HUDEP-2 (cell line): ENCODE measurements around the gene ADAMTSL5.
"Not testable (repeated sequence)": the region's sequence is repeated elsewhere in the genome, so short reads cannot be mapped to it uniquely, and the experiment has no call there.

Experiments
- DNase-seq, 76 experiments: peaks; one replicate each; lab custom pipeline; 2025; ENCODE audit not compliant: unreplicated experiment in 76 of 76; lab: John Stamatoyannopoulos, UW

Gene ADAMTSL5, protein sequence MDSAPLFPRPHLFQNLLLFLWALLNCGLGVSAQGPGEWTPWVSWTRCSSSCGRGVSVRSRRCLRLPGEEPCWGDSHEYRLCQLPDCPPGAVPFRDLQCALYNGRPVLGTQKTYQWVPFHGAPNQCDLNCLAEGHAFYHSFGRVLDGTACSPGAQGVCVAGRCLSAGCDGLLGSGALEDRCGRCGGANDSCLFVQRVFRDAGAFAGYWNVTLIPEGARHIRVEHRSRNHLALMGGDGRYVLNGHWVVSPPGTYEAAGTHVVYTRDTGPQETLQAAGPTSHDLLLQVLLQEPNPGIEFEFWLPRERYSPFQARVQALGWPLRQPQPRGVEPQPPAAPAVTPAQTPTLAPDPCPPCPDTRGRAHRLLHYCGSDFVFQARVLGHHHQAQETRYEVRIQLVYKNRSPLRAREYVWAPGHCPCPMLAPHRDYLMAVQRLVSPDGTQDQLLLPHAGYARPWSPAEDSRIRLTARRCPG

DNA sequence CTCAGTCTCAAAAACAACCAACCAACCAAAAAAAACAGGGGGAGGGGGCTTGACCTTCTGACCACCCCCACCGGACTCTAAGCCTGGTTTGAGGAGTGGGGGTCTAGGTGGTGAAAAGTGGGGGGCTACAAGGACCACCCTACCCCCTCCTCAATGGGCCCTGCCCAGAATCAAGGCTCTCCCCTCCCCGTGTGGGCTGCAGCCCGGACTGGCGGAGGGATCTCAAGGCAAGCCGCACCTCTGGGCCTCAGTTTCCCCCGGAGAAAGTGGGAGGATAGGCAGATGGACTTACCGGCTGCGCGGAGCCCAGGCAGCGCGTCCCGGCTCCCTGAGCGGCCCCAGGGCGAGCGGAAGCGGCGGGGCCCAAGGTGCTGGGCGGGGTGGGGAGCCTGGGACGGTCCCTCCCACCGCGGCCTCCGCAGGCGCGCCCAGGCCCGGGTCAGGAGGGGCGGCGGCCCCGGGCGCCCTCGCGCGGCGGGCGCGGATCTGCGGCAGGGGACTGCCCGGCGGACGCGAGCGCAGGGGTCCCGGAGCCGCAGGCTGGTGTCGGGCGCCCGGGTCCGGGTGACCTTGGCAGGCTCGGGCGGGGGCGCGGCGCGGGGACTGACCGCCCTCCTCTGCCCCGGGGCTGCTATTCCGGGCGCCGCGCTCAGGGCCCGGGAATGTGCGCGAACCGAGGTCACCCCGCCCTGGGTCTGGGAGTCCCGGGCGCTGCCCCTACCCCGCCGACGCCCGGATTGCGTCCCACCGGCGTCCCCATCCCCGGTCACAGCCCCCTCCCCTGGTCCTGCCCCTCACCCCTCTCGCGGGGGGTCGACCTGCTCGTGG is at the start of gene ADAMTSL5:
Gene ADAMTSL5 (minus strand): TSS at position 349 of the 828 bp plus-strand sequence. CDS start 2,076 bp downstream, outside the sequence.
- DNase-seq = peak in 66 of 76 experiments; percentile 32 to 90 (median 74)

GRCh38 chr19:1561236-1561842 is 48.5 kb upstream of the ADAMTSL5 start:
- DNase-seq = no peak

- no peak for DNase-seq
Measured at GRCh38 chr19:1560286-1560882, 47.6 kb upstream of the ADAMTSL5 start.

DNA sequence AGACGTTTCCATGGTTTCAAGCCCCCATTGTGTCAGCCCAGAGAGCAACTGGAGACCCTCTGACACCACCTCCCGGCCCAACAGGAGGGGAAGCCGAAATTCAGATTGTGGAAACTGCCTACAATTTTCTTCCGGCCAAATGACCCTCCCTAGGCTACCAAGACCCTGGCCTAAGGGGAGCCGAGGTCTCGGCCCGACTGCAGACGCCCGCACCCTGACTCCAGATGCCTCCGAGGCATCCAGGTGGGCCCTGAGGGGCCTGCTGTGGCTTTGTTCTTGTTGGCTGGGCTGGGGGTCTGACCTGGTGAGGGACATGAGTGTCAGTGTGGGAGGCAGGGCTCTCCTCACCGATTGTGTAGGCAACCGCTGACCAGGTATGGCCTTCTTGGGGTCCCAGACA is 45.7 kb upstream of the ADAMTSL5 start:
- no peak for DNase-seq

GRCh38 chr19:1556390-1557070 is 43.7 kb upstream of the ADAMTSL5 start:
- no peak for DNase-seq

- no peak for DNase-seq
Measured at GRCh38 chr19:1555487-1556389, 42.9 kb upstream of the ADAMTSL5 start.

DNA sequence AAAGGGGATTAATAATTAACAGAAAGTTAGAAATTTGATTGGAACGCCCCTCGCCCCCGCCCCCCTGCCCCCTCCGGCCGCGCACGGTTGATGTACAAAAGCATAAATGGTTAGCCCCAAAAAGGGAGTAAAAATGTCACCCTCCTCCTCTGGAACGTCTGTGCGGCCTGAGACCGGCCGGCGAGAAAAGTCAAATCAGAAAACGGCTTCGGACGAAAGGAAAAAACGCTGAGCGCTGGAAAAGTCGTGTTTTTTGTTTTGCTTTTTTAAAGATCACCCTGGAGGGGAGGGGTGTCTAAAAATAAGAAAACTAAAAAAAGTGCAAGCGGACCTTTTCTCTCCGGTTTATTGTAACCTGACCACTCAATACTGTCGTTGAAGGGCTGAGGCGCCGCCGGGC is 42.1 kb upstream of the ADAMTSL5 start:
- no peak for DNase-seq

DNA sequence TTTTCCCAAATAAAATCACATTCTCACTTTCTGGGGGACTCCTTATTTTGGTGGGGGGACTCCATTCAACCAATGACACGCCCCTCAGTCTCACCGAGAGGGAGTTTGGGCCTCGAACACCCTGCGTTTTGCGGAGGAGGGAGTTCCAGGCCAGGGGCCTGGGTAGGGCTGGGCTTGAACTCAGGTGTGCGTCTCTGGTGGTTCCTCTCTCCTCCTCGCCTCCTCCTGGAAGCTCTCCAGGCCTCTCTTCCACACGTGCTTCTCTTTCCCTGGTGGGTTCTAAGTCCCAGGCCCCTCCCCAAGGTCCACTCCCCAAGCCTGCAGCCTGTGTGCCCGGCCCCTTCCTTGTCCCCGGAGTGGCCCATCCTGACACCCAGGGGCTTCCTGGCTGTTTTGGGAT is 40.6 kb upstream of the ADAMTSL5 start:
- no peak for DNase-seq

DNA sequence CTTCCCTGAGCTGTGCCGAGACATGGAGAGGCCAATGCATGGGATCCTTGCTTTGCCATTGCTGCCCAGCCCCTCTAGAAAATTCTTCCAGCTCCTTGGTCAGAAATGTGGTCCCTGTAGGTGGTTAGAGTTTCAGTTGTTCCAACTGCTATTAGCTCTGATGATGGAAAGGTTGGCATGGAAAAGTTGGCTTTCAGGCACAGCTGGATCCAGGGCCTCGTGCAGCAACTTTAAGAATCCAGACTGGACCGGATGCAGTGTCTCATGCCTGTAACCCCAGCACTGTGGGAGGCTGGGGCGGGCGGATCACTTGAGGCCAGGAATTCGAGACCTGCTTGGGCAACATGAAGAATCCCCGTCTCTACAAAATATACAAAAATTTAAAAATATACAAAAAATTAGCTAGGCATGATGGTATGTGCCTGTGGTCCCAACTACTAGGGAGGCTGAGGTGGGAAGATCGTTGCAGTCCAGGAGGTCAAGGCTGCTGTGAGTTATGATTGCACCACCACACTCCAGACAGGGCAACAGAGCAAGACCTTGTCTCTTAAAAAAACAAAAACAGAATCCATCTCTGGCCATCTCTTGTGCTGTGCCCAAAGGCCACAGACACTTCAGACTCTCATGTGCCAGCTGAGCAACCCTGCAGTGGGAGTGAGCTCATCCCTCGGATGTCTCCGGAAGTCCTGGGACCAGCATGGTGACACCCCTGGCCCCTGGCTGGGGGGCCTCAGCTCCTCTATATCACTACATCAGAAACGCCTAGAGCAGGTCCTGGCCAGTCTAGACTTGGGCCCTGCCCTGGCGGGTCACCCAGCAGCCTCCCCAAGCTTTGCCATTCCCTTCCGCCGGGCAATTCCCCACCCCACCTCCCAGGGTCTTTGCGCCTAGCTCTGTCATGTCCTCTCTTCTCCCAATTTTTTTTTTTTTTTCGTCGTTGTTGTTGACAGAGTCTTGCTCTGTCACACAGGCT is 38.5 kb upstream of the ADAMTSL5 start:
- no peak for DNase-seq

GRCh38 chr19:1549332-1549945 is 36.6 kb upstream of the ADAMTSL5 start:
- no peak for DNase-seq

DNA sequence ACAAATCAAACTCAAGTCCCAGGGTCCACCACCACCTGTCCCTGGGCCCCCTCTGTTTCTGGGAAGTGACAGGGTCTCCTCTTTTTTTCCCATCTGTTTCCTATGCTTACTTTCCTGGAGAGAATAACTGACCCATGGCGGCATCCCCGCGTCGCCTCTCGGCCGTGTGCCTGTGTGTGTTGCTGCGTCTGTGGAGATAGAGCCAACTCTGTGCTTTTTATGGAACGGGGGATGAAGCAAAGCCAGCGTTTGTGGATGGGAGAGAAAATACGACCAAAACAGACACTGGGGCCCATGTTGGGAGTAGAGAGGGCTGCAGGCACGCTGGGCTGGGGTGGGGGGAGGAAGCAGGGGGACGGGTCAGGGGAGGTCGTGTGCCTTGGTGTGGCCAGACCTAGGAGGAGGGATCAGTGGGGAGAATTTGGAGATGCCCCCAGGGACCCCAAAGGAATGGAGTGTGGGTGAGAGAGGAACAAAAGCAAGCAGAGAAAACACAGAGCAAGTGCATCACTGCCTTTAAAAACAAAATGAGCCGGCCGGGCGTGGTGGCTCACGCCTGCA is 27.6 kb upstream of the ADAMTSL5 start:
- no peak for DNase-seq

GRCh38 chr19:1539749-1540148 is 26.9 kb upstream of the ADAMTSL5 start:
- DNase-seq = not testable (repeated sequence)

DNA sequence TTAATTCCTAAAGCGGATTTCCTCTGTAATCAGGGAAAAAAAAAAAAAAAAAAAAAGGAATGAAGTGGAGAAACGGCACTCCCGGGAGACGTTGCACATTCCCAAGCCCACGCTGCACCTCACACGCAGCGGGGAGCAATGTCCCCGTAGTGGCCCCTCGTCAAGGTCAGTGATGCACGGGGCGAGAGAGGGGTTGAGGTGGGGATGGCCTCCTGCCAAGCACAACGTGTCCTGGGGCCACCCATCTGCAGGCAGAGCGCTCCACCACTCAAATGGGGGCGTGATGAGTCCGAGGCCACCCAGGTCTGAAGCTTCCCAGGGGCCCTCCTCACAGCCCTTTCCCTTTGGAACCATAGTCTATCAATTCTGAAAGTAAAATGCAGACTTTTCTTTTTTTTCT is 26.2 kb upstream of the ADAMTSL5 start:
- DNase-seq = no peak

DNA sequence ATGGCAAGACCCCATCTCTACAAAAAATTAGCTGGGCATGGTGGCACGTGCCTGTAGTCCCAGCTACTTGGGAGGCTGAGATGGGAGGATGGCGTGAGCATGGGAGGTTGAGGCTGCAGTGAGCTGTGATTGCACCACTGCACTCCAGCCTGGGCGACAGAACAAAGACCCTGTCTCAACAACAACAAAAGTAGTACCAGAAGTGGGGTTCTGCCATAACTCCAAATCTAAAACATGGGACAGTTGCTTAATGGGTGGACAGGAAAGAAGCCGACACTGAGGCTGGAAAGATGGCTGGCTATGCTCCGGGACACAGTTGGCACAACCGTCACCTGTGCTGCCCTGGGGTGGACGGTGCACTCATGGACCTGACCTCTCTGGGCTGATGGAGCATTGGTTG is 22.9 kb upstream of the ADAMTSL5 start:
- not testable (repeated sequence) for DNase-seq

GRCh38 chr19:1534972-1535371 is 22.2 kb upstream of the ADAMTSL5 start:
- no peak for DNase-seq

- DNase-seq = no peak
Measured at GRCh38 chr19:1533510-1534150, 20.8 kb upstream of the ADAMTSL5 start.

DNA sequence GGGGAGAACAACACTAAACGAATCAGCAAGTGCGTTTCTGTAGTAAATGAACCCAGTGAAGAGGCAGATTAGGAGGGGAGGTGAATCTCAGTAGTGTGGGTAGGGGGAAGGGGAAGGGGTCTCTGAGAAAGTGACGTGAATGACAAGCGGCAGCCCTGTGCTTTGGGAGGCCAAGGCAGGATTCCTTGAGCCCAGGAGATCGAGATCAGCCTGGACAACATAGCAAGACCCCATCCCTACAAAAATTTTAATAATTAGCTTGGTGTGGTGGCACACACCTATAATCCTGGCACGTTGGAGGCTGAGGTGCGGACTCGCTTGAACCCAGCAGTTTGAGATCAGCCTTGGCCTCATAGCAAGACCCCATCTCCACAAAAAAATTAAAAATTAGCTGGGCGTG is 19.2 kb upstream of the ADAMTSL5 start:
- DNase-seq = no peak
